ENCODE results near the gene NFATC3.
"Not testable (repeated sequence)": the region's sequence is repeated elsewhere in the genome, so short reads cannot be mapped to it uniquely, and the experiment has no call there.

Gene NFATC3

DNA sequence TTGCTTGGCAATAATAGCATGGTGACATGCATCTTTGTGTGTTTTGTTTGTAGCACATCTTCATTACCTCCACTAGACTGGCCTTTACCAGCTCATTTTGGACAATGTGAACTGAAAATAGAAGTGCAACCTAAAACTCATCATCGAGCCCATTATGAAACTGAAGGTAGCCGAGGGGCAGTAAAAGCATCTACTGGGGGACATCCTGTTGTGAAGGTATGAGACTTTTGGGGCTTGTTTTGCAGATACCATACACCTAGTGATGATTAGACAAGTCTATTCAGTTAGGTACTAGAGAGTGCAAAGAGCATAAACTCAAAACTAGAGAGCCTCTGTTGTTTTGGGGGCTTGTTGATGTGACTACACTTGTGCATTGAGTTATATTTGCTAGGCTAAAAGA is 41.2 kb downstream of the NFATC3 start:
- TF ChIP-seq, protein P1, sequence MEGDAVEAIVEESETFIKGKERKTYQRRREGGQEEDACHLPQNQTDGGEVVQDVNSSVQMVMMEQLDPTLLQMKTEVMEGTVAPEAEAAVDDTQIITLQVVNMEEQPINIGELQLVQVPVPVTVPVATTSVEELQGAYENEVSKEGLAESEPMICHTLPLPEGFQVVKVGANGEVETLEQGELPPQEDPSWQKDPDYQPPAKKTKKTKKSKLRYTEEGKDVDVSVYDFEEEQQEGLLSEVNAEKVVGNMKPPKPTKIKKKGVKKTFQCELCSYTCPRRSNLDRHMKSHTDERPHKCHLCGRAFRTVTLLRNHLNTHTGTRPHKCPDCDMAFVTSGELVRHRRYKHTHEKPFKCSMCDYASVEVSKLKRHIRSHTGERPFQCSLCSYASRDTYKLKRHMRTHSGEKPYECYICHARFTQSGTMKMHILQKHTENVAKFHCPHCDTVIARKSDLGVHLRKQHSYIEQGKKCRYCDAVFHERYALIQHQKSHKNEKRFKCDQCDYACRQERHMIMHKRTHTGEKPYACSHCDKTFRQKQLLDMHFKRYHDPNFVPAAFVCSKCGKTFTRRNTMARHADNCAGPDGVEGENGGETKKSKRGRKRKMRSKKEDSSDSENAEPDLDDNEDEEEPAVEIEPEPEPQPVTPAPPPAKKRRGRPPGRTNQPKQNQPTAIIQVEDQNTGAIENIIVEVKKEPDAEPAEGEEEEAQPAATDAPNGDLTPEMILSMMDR (IDR thresholded peaks at IDR 0.05; ENCODE audit: low read depth, low read length) = no peak
- DNase-seq (ENCODE audit: low read depth in 2 of 2) = no peak
- H3K4me3 ChIP-seq (replicated peaks in 1 of 2; ENCODE audit: low read depth in 2 of 2, low read length in 2 of 2) = no peak overlapping the region

DNA sequence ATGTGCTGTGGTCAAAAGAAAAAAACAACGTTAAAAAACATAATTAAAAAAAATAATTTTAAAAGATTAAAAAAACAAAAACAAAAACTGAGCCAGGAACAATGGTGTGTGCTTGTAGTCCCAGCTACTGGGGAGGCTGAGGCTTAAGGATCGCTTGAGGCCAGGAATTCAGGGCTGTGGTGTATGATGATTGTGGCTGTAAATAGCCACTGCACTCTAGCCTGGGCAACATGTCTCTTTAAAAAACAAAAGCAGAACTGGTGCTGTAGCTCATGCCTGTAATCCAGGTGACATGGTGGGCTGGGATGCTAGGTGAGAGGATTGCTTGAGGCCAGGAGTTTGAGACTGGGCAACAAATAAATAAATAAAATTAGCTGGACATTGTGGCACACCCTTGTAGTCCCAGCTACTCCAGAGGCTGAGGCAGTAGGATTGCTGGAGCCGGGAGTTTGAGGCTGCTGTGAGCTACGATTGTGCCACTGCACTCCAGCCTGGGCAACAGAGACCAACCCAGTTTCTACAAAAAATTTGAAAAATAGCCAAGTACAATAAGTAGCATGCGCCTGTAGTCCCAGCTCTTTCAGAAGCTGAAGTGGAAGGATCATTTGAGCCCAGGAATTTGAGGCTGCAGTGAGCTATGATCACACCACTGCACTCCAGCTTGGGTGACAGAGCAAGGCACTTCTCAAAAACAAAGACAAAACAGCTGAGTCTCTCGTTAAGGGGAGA is 43.6 kb downstream of the NFATC3 start:
- peak; percentile 50 to 55 for DNase-seq (ENCODE audit: low read depth in 2 of 2)
- no peak overlapping the region for H3K4me3 ChIP-seq (replicated peaks in 1 of 2; ENCODE audit: low read depth in 2 of 2, low read length in 2 of 2)
- TF ChIP-seq, protein P1 (IDR thresholded peaks at IDR 0.05; ENCODE audit: low read depth, low read length) = no peak

DNA sequence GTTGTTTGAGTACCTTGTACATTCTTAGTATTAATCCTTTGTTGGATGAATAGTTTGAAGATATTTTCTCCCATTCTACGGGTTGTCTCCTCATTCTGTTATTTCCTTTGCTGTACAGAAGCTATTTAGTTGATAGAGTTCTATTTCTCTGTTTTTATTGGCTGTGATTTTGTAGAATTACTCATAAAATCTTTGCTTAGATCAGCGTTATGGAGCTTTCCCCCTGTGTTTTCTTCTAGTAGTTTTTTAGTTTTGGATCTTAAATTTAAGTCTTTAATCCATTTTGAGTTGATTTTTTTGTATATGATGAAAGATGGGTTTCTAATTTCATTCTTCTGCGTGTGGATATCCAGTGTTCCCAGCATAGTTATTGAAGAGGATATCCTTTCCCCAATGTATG is 45.4 kb downstream of the NFATC3 start:
- TF ChIP-seq, protein P1 (IDR thresholded peaks at IDR 0.05; ENCODE audit: low read depth, low read length) = no peak
- H3K4me3 ChIP-seq (replicated peaks in 1 of 2; ENCODE audit: low read depth in 2 of 2, low read length in 2 of 2) = no peak overlapping the region
- DNase-seq (ENCODE audit: low read depth in 2 of 2) = no peak

DNA sequence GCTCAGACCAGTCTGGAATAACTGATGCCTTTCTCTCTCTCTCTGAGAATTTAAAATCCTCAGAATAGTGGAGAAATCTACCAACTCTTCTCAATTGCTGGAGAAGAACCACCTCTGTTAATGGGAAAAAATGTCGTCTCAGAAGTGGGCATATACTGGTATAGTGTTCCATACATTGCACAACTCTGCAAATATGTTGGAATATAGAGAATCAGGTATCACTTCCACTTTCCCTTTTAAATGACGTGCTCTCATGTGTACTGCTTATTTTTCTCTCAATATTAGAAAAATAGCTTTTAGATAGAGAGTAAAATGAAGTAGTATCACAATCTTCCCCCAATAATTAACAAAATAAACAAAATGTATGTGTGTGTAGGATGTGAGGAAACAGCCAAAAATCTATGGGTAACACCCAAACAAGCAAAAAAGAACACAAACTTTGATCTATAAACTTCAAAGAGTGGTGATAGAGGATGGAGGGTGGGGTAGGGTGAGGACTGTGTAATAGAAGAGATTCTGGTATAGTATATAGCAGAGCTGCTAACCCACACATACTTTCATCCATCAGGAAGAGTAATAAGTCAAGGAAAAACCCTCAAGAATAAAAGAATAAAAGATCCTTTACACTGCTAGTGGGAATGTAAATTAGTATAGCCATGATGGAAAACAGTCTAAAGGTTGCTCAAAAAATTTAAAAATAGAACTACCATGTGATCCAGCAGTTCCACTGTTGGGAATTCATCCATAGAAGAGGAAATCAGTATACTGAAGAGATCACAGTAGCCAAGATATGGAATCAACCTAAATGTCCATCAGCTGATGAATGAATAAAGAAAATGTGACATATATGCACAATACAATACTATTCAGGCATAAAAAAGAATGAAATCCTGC is 46.9 kb downstream of the NFATC3 start:
- H3K4me3 ChIP-seq (replicated peaks in 1 of 2; ENCODE audit: low read depth in 2 of 2, low read length in 2 of 2) = no peak overlapping the region
- TF ChIP-seq, protein P1 (IDR thresholded peaks at IDR 0.05; ENCODE audit: low read depth, low read length) = no peak
- DNase-seq (ENCODE audit: low read depth in 2 of 2) = no peak

DNA sequence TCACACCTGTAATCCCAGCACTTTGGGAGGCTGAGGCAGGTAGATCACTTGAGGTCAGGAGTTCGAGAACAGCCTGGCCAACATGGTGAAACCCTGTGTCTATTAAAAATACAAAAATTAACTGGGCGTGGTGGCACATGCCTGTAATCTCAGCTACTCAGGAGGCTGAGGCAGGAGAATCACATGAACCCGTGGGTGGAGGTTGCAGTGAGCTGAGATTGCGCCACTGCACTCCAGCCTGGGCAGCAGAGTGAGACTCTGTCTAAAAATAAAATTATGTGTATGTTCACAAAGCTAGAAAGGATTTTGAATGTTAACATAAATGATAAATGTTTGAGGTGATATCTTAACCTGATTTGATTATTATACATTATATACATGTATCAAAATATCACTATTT is 47.8 kb downstream of the NFATC3 start:
- H3K4me3 ChIP-seq (replicated peaks in 1 of 2; ENCODE audit: low read depth in 2 of 2, low read length in 2 of 2); DNase-seq (ENCODE audit: low read depth in 2 of 2): not testable (repeated sequence)

DNA sequence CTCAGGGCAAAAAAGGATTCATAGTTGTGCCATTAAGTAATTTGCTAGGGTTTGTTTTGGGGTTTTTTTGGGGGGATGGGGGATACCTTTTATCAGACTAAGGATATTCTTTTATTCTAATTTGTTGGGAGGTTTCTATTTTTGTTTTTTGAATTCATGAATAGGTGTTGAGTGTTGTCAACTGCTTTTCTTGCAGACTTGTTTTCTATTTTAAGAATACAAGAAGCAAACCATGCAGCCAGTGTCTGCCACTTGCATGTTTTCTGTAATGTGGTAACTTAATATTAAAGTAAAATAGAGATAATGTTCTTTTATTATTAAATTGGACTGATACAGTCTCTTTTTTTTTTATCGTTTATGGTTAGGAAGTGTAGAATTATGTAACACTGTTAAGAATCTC is 49.5 kb downstream of the NFATC3 start:
- DNase-seq (ENCODE audit: low read depth in 2 of 2) = no peak
- H3K4me3 ChIP-seq (replicated peaks in 1 of 2; ENCODE audit: low read depth in 2 of 2, low read length in 2 of 2) = no peak overlapping the region
- TF ChIP-seq, protein P1 (IDR thresholded peaks at IDR 0.05; ENCODE audit: low read depth, low read length) = no peak

DNA sequence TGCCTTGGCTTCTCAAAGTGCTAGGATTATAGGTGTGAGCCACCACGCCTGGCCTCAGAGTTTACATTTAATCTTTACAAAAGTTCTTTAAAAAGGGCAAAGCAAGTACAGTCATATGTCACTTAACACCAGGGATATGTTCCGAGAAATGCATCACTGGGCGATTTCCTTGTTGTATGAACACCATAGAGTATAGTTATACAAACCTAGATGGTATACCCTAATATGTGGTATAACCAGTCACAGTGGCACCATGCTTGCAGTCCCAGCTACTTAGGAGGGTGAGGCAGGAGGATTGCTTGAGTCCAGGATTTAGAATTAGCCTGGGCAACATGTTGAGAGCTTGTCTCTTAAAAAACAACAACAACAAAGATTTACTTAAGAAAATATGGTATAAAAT is 51.3 kb downstream of the NFATC3 start:
- no peak overlapping the region for H3K4me3 ChIP-seq (replicated peaks in 1 of 2; ENCODE audit: low read depth in 2 of 2, low read length in 2 of 2)
- DNase-seq (ENCODE audit: low read depth in 2 of 2) = no peak
- TF ChIP-seq, protein P1 (IDR thresholded peaks at IDR 0.05; ENCODE audit: low read depth, low read length) = no peak
